Measurements from ENCODE around the gene MS4A14. TPM values are rescaled to one million over a fixed set of nuclear protein-coding genes. Genes with fewer than 3 reads are reported as not detected.

Gene MS4A14, protein sequence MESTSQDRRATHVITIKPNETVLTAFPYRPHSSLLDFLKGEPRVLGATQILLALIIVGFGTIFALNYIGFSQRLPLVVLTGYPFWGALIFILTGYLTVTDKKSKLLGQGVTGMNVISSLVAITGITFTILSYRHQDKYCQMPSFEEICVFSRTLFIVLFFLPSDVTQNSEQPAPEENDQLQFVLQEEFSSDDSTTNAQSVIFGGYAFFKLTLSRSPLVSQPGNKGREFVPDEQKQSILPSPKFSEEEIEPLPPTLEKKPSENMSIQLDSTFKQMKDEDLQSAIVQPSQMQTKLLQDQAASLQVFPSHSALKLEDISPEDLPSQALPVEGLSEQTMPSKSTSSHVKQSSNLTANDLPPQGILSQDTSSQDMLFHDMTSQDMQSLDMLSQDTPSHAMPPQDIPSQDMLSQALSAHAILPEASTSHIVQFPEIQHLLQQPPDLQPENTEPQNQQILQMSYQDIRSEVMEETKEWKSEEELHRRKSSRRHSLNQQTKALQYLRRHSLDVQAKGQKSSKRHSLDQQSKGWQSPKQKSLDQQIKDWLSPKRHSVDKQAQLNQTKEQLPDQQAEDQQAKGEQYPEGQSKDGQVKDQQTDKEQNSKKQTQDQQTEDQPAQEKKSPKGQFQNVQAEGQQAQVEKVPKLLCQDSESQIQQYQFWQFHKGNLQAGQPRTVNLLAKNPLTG
- total RNA-seq, result not detected

DNA sequence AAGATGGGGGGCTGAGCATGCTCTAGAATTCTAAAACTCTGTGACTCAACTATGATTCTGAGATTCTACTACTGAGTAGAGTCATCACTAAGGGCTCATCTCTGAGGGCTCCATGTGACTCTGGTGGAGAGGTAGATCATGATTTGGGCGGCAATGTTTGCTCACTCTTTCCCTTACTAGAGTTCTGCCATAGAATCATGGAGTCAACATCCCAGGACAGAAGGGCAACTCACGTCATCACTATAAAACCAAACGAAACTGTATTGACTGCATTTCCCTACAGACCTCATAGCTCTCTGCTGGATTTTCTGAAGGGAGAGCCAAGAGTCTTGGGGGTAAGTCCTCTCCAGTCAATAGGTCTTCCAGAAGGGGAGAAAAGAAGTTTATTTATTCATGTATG is at the start of gene MS4A14:
TSS of gene MS4A14 (plus strand) at position 78 of the 400 bp plus-strand sequence. CDS start at position 198, 120 bp downstream.
- no peak within 1 kb of the TSS for H3K4me3 ChIP-seq
- TF ChIP-seq, protein P1, sequence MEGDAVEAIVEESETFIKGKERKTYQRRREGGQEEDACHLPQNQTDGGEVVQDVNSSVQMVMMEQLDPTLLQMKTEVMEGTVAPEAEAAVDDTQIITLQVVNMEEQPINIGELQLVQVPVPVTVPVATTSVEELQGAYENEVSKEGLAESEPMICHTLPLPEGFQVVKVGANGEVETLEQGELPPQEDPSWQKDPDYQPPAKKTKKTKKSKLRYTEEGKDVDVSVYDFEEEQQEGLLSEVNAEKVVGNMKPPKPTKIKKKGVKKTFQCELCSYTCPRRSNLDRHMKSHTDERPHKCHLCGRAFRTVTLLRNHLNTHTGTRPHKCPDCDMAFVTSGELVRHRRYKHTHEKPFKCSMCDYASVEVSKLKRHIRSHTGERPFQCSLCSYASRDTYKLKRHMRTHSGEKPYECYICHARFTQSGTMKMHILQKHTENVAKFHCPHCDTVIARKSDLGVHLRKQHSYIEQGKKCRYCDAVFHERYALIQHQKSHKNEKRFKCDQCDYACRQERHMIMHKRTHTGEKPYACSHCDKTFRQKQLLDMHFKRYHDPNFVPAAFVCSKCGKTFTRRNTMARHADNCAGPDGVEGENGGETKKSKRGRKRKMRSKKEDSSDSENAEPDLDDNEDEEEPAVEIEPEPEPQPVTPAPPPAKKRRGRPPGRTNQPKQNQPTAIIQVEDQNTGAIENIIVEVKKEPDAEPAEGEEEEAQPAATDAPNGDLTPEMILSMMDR (IDR thresholded peaks at IDR 0.05), result no peak
- no peaks in the 10 kb centered on the region for H3K9me3 ChIP-seq
- no peak within 1 kb of the TSS for H3K27ac ChIP-seq
- H3K4me1 ChIP-seq, result no peaks in the 10 kb centered on the region
- H3K27me3 ChIP-seq, result no peaks in the 10 kb centered on the region
- no peak for DNase-seq (ENCODE audit: low spot score in 2 of 2)
- intact Hi-C loops (cut with DNase I), result no loop called here
- H3K36me3 ChIP-seq, result no peaks in the 10 kb centered on the region

DNA sequence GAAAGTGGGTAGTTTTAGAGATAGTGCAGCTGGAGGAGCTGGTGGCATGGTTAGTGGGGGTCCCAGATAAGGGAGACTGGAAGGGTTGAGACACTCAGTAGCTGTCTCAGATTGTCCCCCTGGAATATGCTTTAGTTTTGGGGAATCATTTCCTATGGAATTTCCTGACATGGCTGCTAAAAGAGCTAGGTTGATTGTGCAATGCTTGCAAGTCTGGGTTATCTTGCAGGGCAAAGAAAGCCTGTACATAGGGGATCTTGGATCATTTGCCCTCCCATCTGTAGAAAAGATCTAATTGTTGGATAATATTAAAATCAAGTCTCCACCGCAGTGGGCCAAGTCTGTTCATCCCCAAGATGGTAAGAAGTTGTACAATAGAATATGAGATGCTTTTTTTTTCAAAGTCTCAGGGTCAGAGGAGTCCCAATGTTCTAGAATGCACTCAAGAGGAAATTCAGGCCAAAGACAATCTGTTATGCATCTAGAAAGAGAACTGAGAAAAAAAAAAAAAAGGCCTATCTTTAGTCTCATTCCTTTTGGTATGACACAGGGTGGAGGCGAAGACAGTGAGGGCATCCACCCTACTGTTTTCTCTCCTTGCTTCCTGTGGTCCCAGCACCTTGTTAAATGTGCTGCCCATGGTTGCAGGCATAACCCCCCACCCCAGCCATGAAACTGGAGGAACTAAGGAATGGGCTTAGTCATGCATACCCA is 49.0 kb upstream of the MS4A14 start:
- no peaks in the 10 kb centered on the region for H3K36me3 ChIP-seq
- intact Hi-C loops (cut with DNase I), result no loop called here
- no peaks in the 10 kb centered on the region for H3K27me3 ChIP-seq
- no peaks in the 10 kb centered on the region for H3K4me1 ChIP-seq
- H3K9me3 ChIP-seq, result no peaks in the 10 kb centered on the region
- H3K27ac ChIP-seq, result no peak overlapping the region
- no peak for DNase-seq (ENCODE audit: low spot score in 2 of 2)
- TF ChIP-seq, protein P1 (IDR thresholded peaks at IDR 0.05), result no peak
- no peak overlapping the region for H3K4me3 ChIP-seq

DNA sequence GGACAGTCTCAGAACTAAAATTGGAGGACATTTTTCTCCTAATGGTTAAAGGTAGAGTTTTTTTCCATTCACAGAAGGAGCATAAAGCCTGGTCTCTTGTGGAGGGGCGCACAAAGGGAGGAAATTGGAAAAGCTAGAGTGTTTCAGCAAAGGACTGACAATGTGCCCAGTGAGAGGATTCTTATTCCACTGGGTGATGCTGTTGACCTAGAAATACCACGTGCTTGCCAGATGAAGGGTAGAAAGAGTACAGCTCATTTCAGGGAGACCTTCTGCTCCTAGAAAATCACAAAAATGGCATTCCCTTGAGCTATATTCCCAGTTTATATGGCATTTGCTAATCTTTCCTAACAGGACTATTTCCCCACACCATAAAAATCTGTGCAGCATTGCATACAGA is 48.1 kb upstream of the MS4A14 start:
- no peaks in the 10 kb centered on the region for H3K36me3 ChIP-seq
- TF ChIP-seq, protein P1 (IDR thresholded peaks at IDR 0.05), result no peak
- intact Hi-C loops (cut with DNase I), result no loop called here
- no peak overlapping the region for H3K4me3 ChIP-seq
- H3K27ac ChIP-seq, result no peak overlapping the region
- H3K9me3 ChIP-seq, result no peaks in the 10 kb centered on the region
- DNase-seq (ENCODE audit: low spot score in 2 of 2), result no peak
- H3K4me1 ChIP-seq, result no peaks in the 10 kb centered on the region
- no peaks in the 10 kb centered on the region for H3K27me3 ChIP-seq

GRCh38 chr11:60349990-60350389 is 46.3 kb upstream of the MS4A14 start:
- intact Hi-C loops (cut with DNase I), result no loop called here
- DNase-seq (ENCODE audit: low spot score in 2 of 2), result no peak
- Histone ChIP-seq H3K4me3 (no peak overlapping the region), H3K27me3 (no peaks in the 10 kb centered on the region), H3K27ac (no peak overlapping the region), H3K36me3 (no peaks in the 10 kb centered on the region), H3K9me3 (no peaks in the 10 kb centered on the region), H3K4me1 (no peaks in the 10 kb centered on the region)
- TF ChIP-seq, protein P1 (IDR thresholded peaks at IDR 0.05), result no peak

- no peak overlapping the region for H3K4me3 ChIP-seq
- no peak for DNase-seq (ENCODE audit: low spot score in 2 of 2)
- no peaks in the 10 kb centered on the region for H3K27me3 ChIP-seq
- TF ChIP-seq, protein P1 (IDR thresholded peaks at IDR 0.05), result no peak
- H3K4me1 ChIP-seq, result no peaks in the 10 kb centered on the region
- no peaks in the 10 kb centered on the region for H3K9me3 ChIP-seq
- H3K27ac ChIP-seq, result no peak overlapping the region
- no peaks in the 10 kb centered on the region for H3K36me3 ChIP-seq
- intact Hi-C loops (cut with DNase I), result loop anchor here (2.0 kb wide), 1 partner anchor 19 kb away; no protein-coding TSS in a partner anchor
Observed at GRCh38 chr11:60357771-60358170, 38.5 kb upstream of the MS4A14 start.

Measured in ascending aorta (tissue), 2 donors.